Measurements from ENCODE around the gene USP6NL.

USP6NL gene

DNA sequence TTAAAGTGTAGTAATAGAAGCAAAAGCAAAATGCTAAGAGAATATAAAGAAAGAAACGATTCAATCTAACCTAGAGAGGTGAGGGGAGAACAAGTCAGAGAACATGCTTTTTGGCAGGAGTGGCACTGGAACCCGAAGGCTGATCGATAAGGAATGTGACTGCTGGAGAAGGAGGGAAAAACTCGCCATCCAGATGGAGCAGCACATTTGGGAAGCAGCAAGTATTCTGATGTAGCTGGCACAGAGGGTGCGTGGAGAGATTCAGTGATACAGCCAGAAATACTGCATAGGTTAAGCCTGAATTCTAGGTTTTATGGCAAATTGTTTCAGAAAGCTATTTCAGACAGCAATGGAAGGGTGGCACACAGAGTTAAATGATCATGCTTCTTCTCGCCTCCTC, 42.0 kb downstream of the USP6NL start:
- DNase-seq (ENCODE audit: low read depth in 1 of 2, low spot score in 1 of 2), result no peak
- H3K4me3 ChIP-seq (replicated peaks; ENCODE audit: insufficient read depth, low read length), result no peak overlapping the region
- no peaks in the 10 kb centered on the region for H3K27me3 ChIP-seq (ENCODE audit: insufficient read depth, poor library complexity, severe bottlenecking)
- H3K27ac ChIP-seq (replicated peaks), result no peak overlapping the region
- no peak for TF ChIP-seq POLR2AphosphoS5 (IDR thresholded peaks at IDR 0.05; ENCODE audit: low read depth)
- TF ChIP-seq GABPA (IDR thresholded peaks at IDR 0.05; ENCODE audit: low read depth), result no peak
- TF ChIP-seq CTCF (IDR thresholded peaks at IDR 0.05; ENCODE audit: insufficient read depth, low read length), result no peak
- TF ChIP-seq SPI1 (IDR thresholded peaks at IDR 0.05; ENCODE audit: borderline replicate concordance, low read depth), result no peak
- TF ChIP-seq, protein P1, sequence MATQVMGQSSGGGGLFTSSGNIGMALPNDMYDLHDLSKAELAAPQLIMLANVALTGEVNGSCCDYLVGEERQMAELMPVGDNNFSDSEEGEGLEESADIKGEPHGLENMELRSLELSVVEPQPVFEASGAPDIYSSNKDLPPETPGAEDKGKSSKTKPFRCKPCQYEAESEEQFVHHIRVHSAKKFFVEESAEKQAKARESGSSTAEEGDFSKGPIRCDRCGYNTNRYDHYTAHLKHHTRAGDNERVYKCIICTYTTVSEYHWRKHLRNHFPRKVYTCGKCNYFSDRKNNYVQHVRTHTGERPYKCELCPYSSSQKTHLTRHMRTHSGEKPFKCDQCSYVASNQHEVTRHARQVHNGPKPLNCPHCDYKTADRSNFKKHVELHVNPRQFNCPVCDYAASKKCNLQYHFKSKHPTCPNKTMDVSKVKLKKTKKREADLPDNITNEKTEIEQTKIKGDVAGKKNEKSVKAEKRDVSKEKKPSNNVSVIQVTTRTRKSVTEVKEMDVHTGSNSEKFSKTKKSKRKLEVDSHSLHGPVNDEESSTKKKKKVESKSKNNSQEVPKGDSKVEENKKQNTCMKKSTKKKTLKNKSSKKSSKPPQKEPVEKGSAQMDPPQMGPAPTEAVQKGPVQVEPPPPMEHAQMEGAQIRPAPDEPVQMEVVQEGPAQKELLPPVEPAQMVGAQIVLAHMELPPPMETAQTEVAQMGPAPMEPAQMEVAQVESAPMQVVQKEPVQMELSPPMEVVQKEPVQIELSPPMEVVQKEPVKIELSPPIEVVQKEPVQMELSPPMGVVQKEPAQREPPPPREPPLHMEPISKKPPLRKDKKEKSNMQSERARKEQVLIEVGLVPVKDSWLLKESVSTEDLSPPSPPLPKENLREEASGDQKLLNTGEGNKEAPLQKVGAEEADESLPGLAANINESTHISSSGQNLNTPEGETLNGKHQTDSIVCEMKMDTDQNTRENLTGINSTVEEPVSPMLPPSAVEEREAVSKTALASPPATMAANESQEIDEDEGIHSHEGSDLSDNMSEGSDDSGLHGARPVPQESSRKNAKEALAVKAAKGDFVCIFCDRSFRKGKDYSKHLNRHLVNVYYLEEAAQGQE (IDR thresholded peaks at IDR 0.05; ENCODE audit: insufficient replicate concordance, low read depth), result no peak

GRCh38 chr10:11568578-11568977, 42.9 kb downstream of the USP6NL start:
- no peak for TF ChIP-seq SPI1 (IDR thresholded peaks at IDR 0.05; ENCODE audit: borderline replicate concordance, low read depth)
- no peak for TF ChIP-seq GABPA (IDR thresholded peaks at IDR 0.05; ENCODE audit: low read depth)
- TF ChIP-seq POLR2AphosphoS5 (IDR thresholded peaks at IDR 0.05; ENCODE audit: low read depth), result no peak
- TF ChIP-seq, protein P1 (IDR thresholded peaks at IDR 0.05; ENCODE audit: insufficient replicate concordance, low read depth), result no peak
- no peak for TF ChIP-seq CTCF (IDR thresholded peaks at IDR 0.05; ENCODE audit: insufficient read depth, low read length)
- H3K4me3 ChIP-seq (replicated peaks; ENCODE audit: insufficient read depth, low read length), result no peak overlapping the region
- no peak for DNase-seq (ENCODE audit: low read depth in 1 of 2, low spot score in 1 of 2)
- no peak overlapping the region for H3K27ac ChIP-seq (replicated peaks)
- H3K27me3 ChIP-seq (ENCODE audit: insufficient read depth, poor library complexity, severe bottlenecking), result no peaks in the 10 kb centered on the region

DNA sequence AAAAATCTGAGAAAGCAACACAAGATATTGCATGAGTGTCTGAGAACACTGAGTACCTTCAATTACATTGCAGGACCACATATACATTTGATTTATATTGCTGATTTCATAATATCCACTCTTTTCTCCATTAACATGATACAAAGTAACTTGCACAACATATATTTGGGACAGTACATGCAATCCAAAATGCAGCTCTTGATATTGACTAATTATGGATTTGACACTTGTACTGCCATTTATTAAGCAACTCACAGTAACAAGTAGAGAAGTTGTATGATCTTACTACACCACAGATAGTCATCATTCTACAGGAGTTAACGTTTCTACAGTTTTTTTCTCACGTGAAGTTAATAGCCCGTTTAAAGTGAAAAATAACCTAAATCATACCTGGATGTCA, 46.7 kb downstream of the USP6NL start:
- no peak overlapping the region for H3K27ac ChIP-seq (replicated peaks)
- no peak overlapping the region for H3K4me3 ChIP-seq (replicated peaks; ENCODE audit: insufficient read depth, low read length)
- no peak for DNase-seq (ENCODE audit: low read depth in 1 of 2, low spot score in 1 of 2)
- no peaks in the 10 kb centered on the region for H3K27me3 ChIP-seq (ENCODE audit: insufficient read depth, poor library complexity, severe bottlenecking)
- no peak for TF ChIP-seq CTCF (IDR thresholded peaks at IDR 0.05; ENCODE audit: insufficient read depth, low read length)
- TF ChIP-seq GABPA (IDR thresholded peaks at IDR 0.05; ENCODE audit: low read depth), result no peak
- no peak for TF ChIP-seq POLR2AphosphoS5 (IDR thresholded peaks at IDR 0.05; ENCODE audit: low read depth)
- TF ChIP-seq, protein P1 (IDR thresholded peaks at IDR 0.05; ENCODE audit: insufficient replicate concordance, low read depth), result no peak
- no peak for TF ChIP-seq SPI1 (IDR thresholded peaks at IDR 0.05; ENCODE audit: borderline replicate concordance, low read depth)

Measured in HL-60 (cell line).